Vagina (tissue), 2 donors: ENCODE data around the gene ACSL6. TPM values are rescaled to one million over a fixed set of nuclear protein-coding genes. Genes with fewer than 3 reads are reported as not detected.

Source experiments
- DNase-seq, 2 donors: peaks; one replicate each; pipeline ENCODE4 v3.0.0-alpha.2; 2017; ENCODE audit errors: extremely low spot score in 2 of 2
- H3K27ac ChIP-seq: fragments of 200-600 bp; sonication (generic); one replicate; pipeline ENCODE4 v1.5.1; 2019
- H3K27me3 ChIP-seq: fragments of 200-600 bp; sonication (generic); one replicate; pipeline ENCODE4 v1.5.1; 2019
- H3K36me3 ChIP-seq, 2 donors: fragments of 200-600 bp; sonication (generic); one replicate each; pipeline ENCODE4 v1.5.1; 2017 to 2019
- H3K4me1 ChIP-seq: fragments of 200-600 bp; sonication (generic); one replicate; pipeline ENCODE4 v1.5.1; 2019
- H3K4me3 ChIP-seq, 2 donors: fragments of 200-600 bp; sonication (generic); 1 replicate in 1 of 2; 2 replicates in 1 of 2; pipeline ENCODE4 v1.5.1; 2016 to 2019
- H3K9me3 ChIP-seq: fragments of 200-600 bp; sonication (generic); one replicate; pipeline ENCODE4 v1.5.1; 2019
- POLR2A ChIP-seq, 2 donors: fragments of 450-650 bp; IDR thresholded peaks; one replicate each; pipeline ENCODE4 v1.6.1; 2017; ENCODE audit warnings: antibody characterized with exemption in 2 of 2, mild to moderate bottlenecking in 2 of 2, moderate library complexity in 2 of 2
- POLR2AphosphoS5 ChIP-seq, 2 donors: sonication (generic); formaldehyde crosslinking; IDR thresholded peaks; one replicate each; pipeline ENCODE4 v1.9.0; 2017; ENCODE audit warnings: antibody characterized with exemption in 2 of 2, mild to moderate bottlenecking in 2 of 2, low read depth in 1 of 2; ENCODE audit not compliant: insufficient read depth in 1 of 2
- intact Hi-C: fragments of 100-400 bp; cut with DNase I; formaldehyde crosslinking; loops from one replicate; pipeline ENCODE4 v1.15.1; 2023
- total RNA-seq: library from RNA; depleted of rRNA; stranded (reverse); fragments of >200 nt; gene quantifications from one replicate; pipeline ENCODE4 v1.2.3, GENCODE V29; 2016
- TF ChIP-seq, protein P1 (sequence below), 3 experiments: fragments of 450-650 bp in 2 of 3; fragments of 200-600 bp in 1 of 3; sonication (generic) in 1 of 3; IDR thresholded peaks; one replicate each; pipeline ENCODE4 v1.5.1; 2017 to 2019; ENCODE audit warnings: antibody characterized with exemption in 3 of 3, mild to moderate bottlenecking in 2 of 3, moderate library complexity in 2 of 3

Gene ACSL6
- total RNA-seq, 1 donor from 2014 or later: 0.49 TPM

DNA sequence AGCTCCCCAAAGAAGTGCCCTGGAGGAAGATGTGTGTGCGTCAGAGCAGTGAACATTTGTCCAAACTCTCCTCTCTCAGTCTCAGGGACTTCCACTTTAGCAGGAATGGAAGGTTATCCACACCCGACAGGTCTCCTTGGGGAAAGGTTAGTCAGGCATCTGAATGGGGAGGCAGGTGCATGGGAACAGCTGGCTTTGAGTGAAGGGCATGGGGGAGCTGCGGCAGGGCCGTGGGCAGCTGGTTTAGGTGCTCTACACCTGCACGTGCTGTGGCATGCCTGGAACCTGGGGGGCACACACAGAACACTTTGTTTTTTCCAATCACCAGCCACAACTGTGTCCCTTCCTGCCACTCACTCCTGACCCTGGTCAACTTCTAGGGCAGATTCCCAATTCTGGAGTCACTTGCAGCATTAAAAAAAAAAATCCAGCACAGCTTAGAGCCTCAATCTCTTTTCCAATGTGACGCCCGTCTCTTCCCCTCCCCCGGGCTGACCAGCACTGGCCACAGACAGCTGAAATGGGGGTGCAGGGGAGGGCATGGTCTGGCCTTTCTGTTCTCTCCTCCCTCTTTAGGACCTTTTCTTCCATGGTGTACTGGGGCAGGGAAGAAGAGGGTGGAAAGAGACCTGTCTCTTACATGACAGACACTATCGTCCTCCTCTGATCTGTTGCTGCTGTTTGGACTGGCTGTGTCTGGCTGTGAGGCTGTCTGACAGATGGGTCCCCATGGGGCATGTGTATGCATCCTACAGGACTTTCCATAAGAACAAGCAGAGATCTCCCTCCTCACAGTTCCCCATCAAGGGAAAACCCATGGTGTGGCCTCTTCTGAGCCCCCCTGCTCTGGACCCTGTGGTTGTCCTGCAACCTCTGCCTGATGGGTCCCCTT is 39.4 kb upstream of the ACSL6 start:
- Histone ChIP-seq H3K27me3 (no peaks in the 10 kb centered on the region), H3K9me3 (no peaks in the 10 kb centered on the region), H3K4me3 (no peak overlapping the region), H3K27ac (no peak overlapping the region), H3K4me1 (no peaks in the 10 kb centered on the region), H3K36me3 (no peaks in the 10 kb centered on the region)
- TF ChIP-seq POLR2A (IDR thresholded peaks at IDR 0.05): no peak
- TF ChIP-seq, protein P1, sequence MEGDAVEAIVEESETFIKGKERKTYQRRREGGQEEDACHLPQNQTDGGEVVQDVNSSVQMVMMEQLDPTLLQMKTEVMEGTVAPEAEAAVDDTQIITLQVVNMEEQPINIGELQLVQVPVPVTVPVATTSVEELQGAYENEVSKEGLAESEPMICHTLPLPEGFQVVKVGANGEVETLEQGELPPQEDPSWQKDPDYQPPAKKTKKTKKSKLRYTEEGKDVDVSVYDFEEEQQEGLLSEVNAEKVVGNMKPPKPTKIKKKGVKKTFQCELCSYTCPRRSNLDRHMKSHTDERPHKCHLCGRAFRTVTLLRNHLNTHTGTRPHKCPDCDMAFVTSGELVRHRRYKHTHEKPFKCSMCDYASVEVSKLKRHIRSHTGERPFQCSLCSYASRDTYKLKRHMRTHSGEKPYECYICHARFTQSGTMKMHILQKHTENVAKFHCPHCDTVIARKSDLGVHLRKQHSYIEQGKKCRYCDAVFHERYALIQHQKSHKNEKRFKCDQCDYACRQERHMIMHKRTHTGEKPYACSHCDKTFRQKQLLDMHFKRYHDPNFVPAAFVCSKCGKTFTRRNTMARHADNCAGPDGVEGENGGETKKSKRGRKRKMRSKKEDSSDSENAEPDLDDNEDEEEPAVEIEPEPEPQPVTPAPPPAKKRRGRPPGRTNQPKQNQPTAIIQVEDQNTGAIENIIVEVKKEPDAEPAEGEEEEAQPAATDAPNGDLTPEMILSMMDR (IDR thresholded peaks at IDR 0.05): no peak
- no peak for TF ChIP-seq POLR2AphosphoS5 (IDR thresholded peaks at IDR 0.05; ENCODE audit: insufficient read depth in 1 of 2, low read depth in 1 of 2)
- intact Hi-C loops: no loop called here
- no peak for DNase-seq

DNA sequence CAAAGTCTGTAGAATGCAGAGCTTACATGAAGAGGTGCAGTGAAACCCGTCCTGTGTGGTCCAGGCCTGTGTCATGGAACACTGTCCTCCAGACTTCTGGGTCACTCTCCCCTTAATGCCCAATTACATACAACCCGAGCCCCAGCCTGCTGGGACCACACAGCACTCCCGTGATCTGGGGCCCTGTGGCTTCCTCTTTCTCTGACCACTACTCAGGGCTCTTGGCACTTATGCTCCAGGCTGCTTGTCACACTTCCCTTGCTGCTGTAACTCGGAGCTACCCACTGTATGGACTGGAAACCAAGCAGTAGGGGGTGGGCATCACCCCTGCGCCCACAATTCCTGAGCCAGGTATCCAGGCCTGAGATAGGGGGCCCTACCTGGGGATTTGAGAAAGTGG is 38.7 kb upstream of the ACSL6 start:
- Histone ChIP-seq H3K27ac (no peak overlapping the region), H3K36me3 (no peaks in the 10 kb centered on the region), H3K27me3 (no peaks in the 10 kb centered on the region), H3K4me3 (no peak overlapping the region), H3K9me3 (no peaks in the 10 kb centered on the region), H3K4me1 (no peaks in the 10 kb centered on the region)
- DNase-seq: no peak
- intact Hi-C loops: no loop called here
- no peak for TF ChIP-seq POLR2AphosphoS5 (IDR thresholded peaks at IDR 0.05; ENCODE audit: insufficient read depth in 1 of 2, low read depth in 1 of 2)
- TF ChIP-seq, protein P1 (IDR thresholded peaks at IDR 0.05): no peak
- TF ChIP-seq POLR2A (IDR thresholded peaks at IDR 0.05): no peak

DNA sequence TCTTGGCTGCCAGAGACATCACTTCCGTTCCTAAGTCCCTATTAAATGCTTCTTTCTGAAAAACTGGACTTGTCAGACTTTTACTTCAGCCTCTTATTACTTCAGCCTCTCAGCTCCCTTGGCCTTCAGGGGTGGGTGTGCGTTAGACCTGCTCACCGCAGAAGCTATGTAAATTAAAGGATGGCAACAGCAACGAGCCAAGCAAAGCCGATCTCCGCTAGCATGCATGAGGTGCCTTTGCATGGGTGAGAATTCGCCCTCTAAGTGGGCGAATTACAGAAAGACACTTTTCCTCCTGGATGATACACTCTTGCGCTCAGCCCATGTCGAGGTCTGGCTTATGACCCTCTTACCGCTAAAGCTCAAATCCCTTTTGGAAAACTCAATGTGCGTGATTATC is 38.1 kb upstream of the ACSL6 start:
- Histone ChIP-seq H3K4me1 (no peaks in the 10 kb centered on the region), H3K36me3 (no peaks in the 10 kb centered on the region), H3K27me3 (no peaks in the 10 kb centered on the region), H3K27ac (no peak overlapping the region), H3K9me3 (no peaks in the 10 kb centered on the region), H3K4me3 (no peak overlapping the region)
- DNase-seq: no peak
- intact Hi-C loops: no loop called here
- TF ChIP-seq, protein P1 (IDR thresholded peaks at IDR 0.05): no peak
- no peak for TF ChIP-seq POLR2A (IDR thresholded peaks at IDR 0.05)
- TF ChIP-seq POLR2AphosphoS5 (IDR thresholded peaks at IDR 0.05; ENCODE audit: insufficient read depth in 1 of 2, low read depth in 1 of 2): no peak

DNA sequence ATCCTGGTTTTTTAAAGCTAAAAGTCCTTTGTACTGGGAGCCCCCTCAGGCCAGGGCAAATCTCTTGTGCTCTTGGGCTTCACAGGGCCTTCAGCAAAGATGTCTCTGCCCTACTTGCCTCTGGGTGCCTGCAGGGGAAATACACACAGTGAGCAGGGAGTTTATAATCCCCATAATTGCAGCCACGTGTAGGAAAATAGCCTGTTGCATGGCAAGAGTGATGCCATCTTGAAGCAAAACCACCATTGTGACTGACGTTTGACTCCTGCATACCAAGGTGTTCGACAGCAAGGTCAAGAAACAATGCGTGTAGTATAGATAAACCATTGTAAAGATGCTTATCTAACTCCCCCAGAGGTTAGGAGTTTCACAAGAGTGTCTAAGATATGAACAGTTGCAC is 37.6 kb upstream of the ACSL6 start:
- intact Hi-C loops: no loop called here
- Histone ChIP-seq H3K4me1 (no peaks in the 10 kb centered on the region), H3K27ac (no peak overlapping the region), H3K27me3 (no peaks in the 10 kb centered on the region), H3K4me3 (no peak overlapping the region), H3K9me3 (no peaks in the 10 kb centered on the region), H3K36me3 (no peaks in the 10 kb centered on the region)
- no peak for TF ChIP-seq POLR2A (IDR thresholded peaks at IDR 0.05)
- no peak for TF ChIP-seq POLR2AphosphoS5 (IDR thresholded peaks at IDR 0.05; ENCODE audit: insufficient read depth in 1 of 2, low read depth in 1 of 2)
- TF ChIP-seq, protein P1 (IDR thresholded peaks at IDR 0.05): no peak
- no peak for DNase-seq

DNA sequence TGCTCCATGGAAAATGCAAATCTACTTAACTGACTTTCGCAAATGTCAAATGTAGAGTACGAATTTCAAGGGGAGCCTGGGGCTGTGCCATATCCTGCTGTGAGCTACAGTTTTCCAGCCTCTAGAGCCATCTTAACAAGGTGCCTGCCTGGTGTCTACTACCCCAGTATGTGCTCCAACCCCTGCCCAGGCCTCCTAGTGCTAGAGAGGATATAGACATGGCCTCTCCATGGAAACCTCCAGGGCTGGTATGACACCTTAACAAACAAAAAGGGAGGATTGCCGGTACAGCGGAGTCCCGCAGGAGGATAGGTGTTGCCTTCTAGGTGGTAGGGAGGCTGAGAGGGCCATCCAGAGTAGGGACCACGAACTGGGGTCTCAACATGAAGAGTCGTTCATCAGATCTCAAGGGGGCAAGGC is 35.4 kb upstream of the ACSL6 start:
- Histone ChIP-seq H3K27me3 (no peaks in the 10 kb centered on the region), H3K9me3 (no peaks in the 10 kb centered on the region), H3K4me3 (no peak overlapping the region), H3K27ac (no peak overlapping the region), H3K36me3 (no peaks in the 10 kb centered on the region), H3K4me1 (no peaks in the 10 kb centered on the region)
- TF ChIP-seq POLR2AphosphoS5 (IDR thresholded peaks at IDR 0.05; ENCODE audit: insufficient read depth in 1 of 2, low read depth in 1 of 2) (no peak), POLR2A (IDR thresholded peaks at IDR 0.05) (no peak)
- TF ChIP-seq, protein P1 (IDR thresholded peaks at IDR 0.05): no peak
- DNase-seq: no peak
- intact Hi-C loops: no loop called here
